HepG2 (cell line): ENCODE data around the gene MLST8. TPM values are rescaled to one million over a fixed set of nuclear protein-coding genes. Genes with fewer than 3 reads are reported as not detected.

Experiments
- AGO1 ChIP-seq: fragments of 200-400 bp; formaldehyde crosslinking; IDR thresholded peaks from 2 replicates; pipeline ENCODE4 v1.6.1; 2017; ENCODE audit warnings: mild to moderate bottlenecking, low read depth, low read length, moderate library complexity; ENCODE audit not compliant: poor library complexity, severe bottlenecking
- HOXA3 ChIP-seq: sonication (generic); formaldehyde crosslinking; IDR thresholded peaks from 2 replicates; pipeline ENCODE4 v1.5.0; 2020; ENCODE audit warnings: missing genetic modification reagents
- POLR2A ChIP-seq, 2 experiments: IDR thresholded peaks; 2 replicates each; pipeline ENCODE4 v1.6.1; 2011; ENCODE audit warnings: low read depth in 2 of 2, low read length in 2 of 2, mild to moderate bottlenecking in 1 of 2, moderate library complexity in 1 of 2; ENCODE audit not compliant: insufficient read depth in 1 of 2
- RBM22 ChIP-seq: fragments of 200-400 bp; formaldehyde crosslinking; optimal IDR thresholded peaks from 2 replicates; pipeline ENCODE3; 2017; ENCODE audit warnings: mild to moderate bottlenecking, low read length, moderate library complexity
- RBM39 ChIP-seq: fragments of 200-400 bp; formaldehyde crosslinking; IDR thresholded peaks from one replicate; pipeline ENCODE4 v1.6.1; 2018; ENCODE audit warnings: antibody characterized with exemption, mild to moderate bottlenecking, low read depth, low read length; ENCODE audit not compliant: poor library complexity, severe bottlenecking
- SOX5 ChIP-seq: IDR thresholded peaks from 2 replicates; pipeline ENCODE4 v1.6.1; 2016; ENCODE audit warnings: borderline replicate concordance
- USF2 ChIP-seq, 2 experiments: sonication (generic) in 1 of 2; formaldehyde crosslinking in 1 of 2; IDR thresholded peaks; 2 replicates each; pipeline versions ENCODE4 v1.5.1 to v1.6.1; 2011 to 2020; ENCODE audit warnings: borderline replicate concordance in 1 of 2, low read depth in 1 of 2, low read length in 1 of 2, mild to moderate bottlenecking in 1 of 2, missing genetic modification reagents in 1 of 2, moderate library complexity in 1 of 2
- ZFY ChIP-seq: sonication (generic); formaldehyde crosslinking; IDR thresholded peaks from 2 replicates; pipeline ENCODE4 v1.4.0; 2020; ENCODE audit warnings: missing genetic modification reagents
- ZNF260 ChIP-seq: sonication (generic); formaldehyde crosslinking; IDR thresholded peaks from 2 replicates; pipeline ENCODE4 v1.4.0; 2020; ENCODE audit warnings: missing genetic modification reagents, low read depth, mild to moderate bottlenecking, borderline replicate concordance
- ZNF326 ChIP-seq: sonication (generic); formaldehyde crosslinking; IDR thresholded peaks from 2 replicates; pipeline ENCODE4 v1.4.0; 2020; ENCODE audit warnings: missing genetic modification reagents, borderline replicate concordance
- ZNF589 ChIP-seq: sonication (generic); formaldehyde crosslinking; conservative IDR thresholded peaks from 2 replicates; pipeline ENCODE4 v1.8.0; 2022; ENCODE audit warnings: mild to moderate bottlenecking, moderate library complexity, missing genetic modification reagents
- ZSCAN5A ChIP-seq: sonication (generic); formaldehyde crosslinking; IDR thresholded peaks from 2 replicates; pipeline ENCODE4 v1.8.0; 2022; ENCODE audit warnings: mild to moderate bottlenecking, missing genetic modification reagents, borderline replicate concordance
- polyA plus RNA-seq, 8 experiments: library from polyadenylated mRNA; depleted of rRNA in 3 of 8; stranded (reverse) in 7 of 8; unstranded in 1 of 8; fragments of >200 nt; fragmentation: Illumina TruSeq in 4 of 8; extraction: Trizol in 4 of 8; gene quantifications; 2 replicates each; pipeline versions ENCODE4 v1.2.1 to v1.2.3, GENCODE V29; 2011 to 2016; ENCODE audit warnings: low read depth in 4 of 8, missing spikeins in 1 of 8, mixed read lengths in 1 of 8; ENCODE audit not compliant: insufficient read depth in 1 of 8
- total RNA-seq, 5 experiments: library from RNA; depleted of rRNA; stranded (reverse); fragments of >200 nt; fragmentation: Illumina TruSeq; extraction: Trizol; gene quantifications; 2 replicates each; pipeline ENCODE4 v1.2.3, GENCODE V29; 2016; ENCODE audit warnings: low read depth in 1 of 5

The MLST8 gene
- total and polyA plus RNA-seq, 2 of the 13 experiments (the other 11 are each of a cell fraction or from before 2014, with no cell fraction given): 30.8 to 72.7 TPM

- no peak for TF ChIP-seq ZNF589
- TF ChIP-seq RBM22: peak; percentile 92
- 0 out of 2 replicates have a peak, but pooled peaks have one; percentile 29 for TF ChIP-seq ZSCAN5A
- peak in 1 of 2 experiments; percentile 45; a peak in 1 of 4 replicates for TF ChIP-seq POLR2A (IDR thresholded peaks at IDR 0.05; ENCODE audit: insufficient read depth in 1 of 2, low read depth in 2 of 2, low read length in 2 of 2)
- TF ChIP-seq HOXA3 (CRISPR knock-in tag): peak; percentile 1
- 0 out of 2 replicates have a peak, but pooled peaks have one; percentile 5 for TF ChIP-seq USF2 (IDR thresholded peaks at IDR 0.05; ENCODE audit: low read depth, low read length)
- TF ChIP-seq USF2 (CRISPR knock-in tag; IDR thresholded peaks at IDR 0.05; ENCODE audit: borderline replicate concordance): no peak
- no peak for TF ChIP-seq SOX5 (CRISPR knock-in tag)
- TF ChIP-seq ZNF326 (CRISPR knock-in tag): peak; percentile 35; the same call in 1 of the 2 replicates
- TF ChIP-seq AGO1: peak; percentile 22
- peak; percentile 78 for TF ChIP-seq RBM39
- peak; percentile 11; the same call in 1 of the 2 replicates for TF ChIP-seq ZFY (CRISPR knock-in tag)
- TF ChIP-seq ZNF260 (CRISPR knock-in tag): no peak
Measured at GRCh38 chr16:2238150-2238837, 33.0 kb downstream of the MLST8 start (continued).
